ENCODE data around the gene SNAPC1. TPM values are rescaled to one million over a fixed set of nuclear protein-coding genes. Genes with fewer than 3 reads are reported as not detected.

The SNAPC1 gene
- total and polyA plus RNA-seq, 2 of the 13 experiments (the other 11 are each of a cell fraction or from before 2014, with no cell fraction given), result 2.6 to 8.5 TPM

DNA sequence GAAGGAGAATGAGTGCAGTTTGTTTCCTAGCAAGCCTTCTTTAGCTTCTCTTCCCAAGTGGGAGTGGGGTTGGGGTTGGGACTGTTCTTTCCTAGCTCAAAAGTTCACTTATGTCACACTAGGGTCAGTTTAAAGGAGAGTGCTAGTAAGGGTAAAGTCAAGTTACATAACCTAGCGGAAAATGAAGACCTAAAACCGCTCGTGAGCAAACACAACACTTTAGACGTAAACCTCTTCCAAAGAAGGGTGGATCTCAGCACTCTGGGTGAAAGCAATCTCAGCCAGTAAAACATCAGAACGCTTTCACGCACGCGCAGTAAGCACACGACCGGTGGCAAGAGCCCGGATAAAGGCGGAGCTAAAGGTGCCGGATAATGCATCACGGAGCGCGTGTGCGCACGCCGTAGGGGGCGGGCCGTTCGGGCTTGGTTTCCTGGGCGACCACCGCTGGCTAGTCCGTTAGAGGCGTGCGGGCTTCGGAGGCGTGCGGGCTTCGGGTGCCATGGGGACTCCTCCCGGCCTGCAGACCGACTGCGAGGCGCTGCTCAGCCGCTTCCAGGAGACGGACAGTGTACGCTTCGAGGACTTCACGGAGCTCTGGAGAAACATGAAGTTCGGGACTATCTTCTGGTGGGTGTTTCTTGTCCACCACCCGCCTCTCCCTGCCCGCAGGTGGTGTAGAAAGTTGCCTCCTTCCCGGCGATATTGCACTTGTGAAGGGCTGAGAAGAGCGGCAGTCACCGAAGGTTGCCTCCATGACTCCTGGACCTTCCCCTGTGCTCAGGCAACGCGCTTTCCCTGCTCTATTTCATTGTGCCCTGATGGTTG lies at the start of gene SNAPC1 (continued):
- TF ChIP-seq, protein P1, sequence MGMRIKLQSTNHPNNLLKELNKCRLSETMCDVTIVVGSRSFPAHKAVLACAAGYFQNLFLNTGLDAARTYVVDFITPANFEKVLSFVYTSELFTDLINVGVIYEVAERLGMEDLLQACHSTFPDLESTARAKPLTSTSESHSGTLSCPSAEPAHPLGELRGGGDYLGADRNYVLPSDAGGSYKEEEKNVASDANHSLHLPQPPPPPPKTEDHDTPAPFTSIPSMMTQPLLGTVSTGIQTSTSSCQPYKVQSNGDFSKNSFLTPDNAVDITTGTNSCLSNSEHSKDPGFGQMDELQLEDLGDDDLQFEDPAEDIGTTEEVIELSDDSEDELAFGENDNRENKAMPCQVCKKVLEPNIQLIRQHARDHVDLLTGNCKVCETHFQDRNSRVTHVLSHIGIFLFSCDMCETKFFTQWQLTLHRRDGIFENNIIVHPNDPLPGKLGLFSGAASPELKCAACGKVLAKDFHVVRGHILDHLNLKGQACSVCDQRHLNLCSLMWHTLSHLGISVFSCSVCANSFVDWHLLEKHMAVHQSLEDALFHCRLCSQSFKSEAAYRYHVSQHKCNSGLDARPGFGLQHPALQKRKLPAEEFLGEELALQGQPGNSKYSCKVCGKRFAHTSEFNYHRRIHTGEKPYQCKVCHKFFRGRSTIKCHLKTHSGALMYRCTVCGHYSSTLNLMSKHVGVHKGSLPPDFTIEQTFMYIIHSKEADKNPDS (CRISPR knock-in tag; IDR thresholded peaks at IDR 0.05), result no peak
- TF ChIP-seq HOXA3 (CRISPR knock-in tag; IDR thresholded peaks at IDR 0.05) (peak; percentile 36; the same call in 1 of the 2 replicates), NR2F6 (IDR thresholded peaks at IDR 0.05) (no peak), NR2F6 (CRISPR knock-in tag; IDR thresholded peaks at IDR 0.05) (peak; percentile 12; the same call in 1 of the 2 replicates), REPIN1 (CRISPR knock-in tag; IDR thresholded peaks at IDR 0.05; ENCODE audit: borderline replicate concordance, low read depth) (no peak), NR3C1 (CRISPR knock-in tag; IDR thresholded peaks at IDR 0.05) (no peak), ISX (CRISPR knock-in tag; conservative IDR thresholded peaks at IDR 0.05) (no peak), SATB2 (CRISPR knock-in tag; IDR thresholded peaks at IDR 0.05) (no peak), HDAC1 (CRISPR knock-in tag; IDR thresholded peaks at IDR 0.05) (peak; percentile 66; the same call in 1 of the 2 replicates), ZNF180 (CRISPR knock-in tag; IDR thresholded peaks at IDR 0.05; ENCODE audit: borderline replicate concordance, low read depth) (no peak), ZNF143 (CRISPR knock-in tag; IDR thresholded peaks at IDR 0.05) (no peak), AHR (CRISPR knock-in tag; IDR thresholded peaks at IDR 0.05) (no peak), PHB2 (IDR thresholded peaks at IDR 0.05; ENCODE audit: partially characterized antibody) (no peak), BRD4 (CRISPR knock-in tag; IDR thresholded peaks at IDR 0.05) (no peak), POGZ (CRISPR knock-in tag; IDR thresholded peaks at IDR 0.05) (peak; percentile 68; the same call in 1 of the 2 replicates), ZNF530 (CRISPR knock-in tag; IDR thresholded peaks at IDR 0.05; ENCODE audit: low read depth) (no peak), TCF7L2 (IDR thresholded peaks at IDR 0.05; ENCODE audit: low read depth, low read length) (no peak), ZNF263 (CRISPR knock-in tag; IDR thresholded peaks at IDR 0.05) (no peak), SOX6 (IDR thresholded peaks at IDR 0.05) (no peak), SOX6 (CRISPR knock-in tag; IDR thresholded peaks at IDR 0.05) (peak; percentile 45; the same call in 1 of the 2 replicates), KDM3A (CRISPR knock-in tag; IDR thresholded peaks at IDR 0.05; ENCODE audit: low read depth) (no peak)
- TF ChIP-seq, protein P2, sequence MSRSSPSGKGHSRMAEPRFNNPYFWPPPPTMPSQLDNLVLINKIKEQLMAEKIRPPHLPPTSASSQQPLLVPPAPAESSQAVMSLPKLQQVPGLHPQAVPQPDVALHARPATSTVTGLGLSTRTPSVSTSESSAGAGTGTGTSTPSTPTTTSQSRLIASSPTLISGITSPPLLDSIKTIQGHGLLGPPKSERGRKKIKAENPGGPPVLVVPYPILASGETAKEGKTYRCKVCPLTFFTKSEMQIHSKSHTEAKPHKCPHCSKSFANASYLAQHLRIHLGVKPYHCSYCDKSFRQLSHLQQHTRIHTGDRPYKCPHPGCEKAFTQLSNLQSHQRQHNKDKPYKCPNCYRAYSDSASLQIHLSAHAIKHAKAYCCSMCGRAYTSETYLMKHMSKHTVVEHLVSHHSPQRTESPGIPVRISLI (CRISPR knock-in tag; IDR thresholded peaks at IDR 0.05; ENCODE audit: borderline replicate concordance), result no peak
- TF ChIP-seq, protein P3, sequence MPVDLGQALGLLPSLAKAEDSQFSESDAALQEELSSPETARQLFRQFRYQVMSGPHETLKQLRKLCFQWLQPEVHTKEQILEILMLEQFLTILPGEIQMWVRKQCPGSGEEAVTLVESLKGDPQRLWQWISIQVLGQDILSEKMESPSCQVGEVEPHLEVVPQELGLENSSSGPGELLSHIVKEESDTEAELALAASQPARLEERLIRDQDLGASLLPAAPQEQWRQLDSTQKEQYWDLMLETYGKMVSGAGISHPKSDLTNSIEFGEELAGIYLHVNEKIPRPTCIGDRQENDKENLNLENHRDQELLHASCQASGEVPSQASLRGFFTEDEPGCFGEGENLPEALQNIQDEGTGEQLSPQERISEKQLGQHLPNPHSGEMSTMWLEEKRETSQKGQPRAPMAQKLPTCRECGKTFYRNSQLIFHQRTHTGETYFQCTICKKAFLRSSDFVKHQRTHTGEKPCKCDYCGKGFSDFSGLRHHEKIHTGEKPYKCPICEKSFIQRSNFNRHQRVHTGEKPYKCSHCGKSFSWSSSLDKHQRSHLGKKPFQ (CRISPR knock-in tag; IDR thresholded peaks at IDR 0.05; ENCODE audit: insufficient replicate concordance), result no peak
- TF ChIP-seq, protein P4, sequence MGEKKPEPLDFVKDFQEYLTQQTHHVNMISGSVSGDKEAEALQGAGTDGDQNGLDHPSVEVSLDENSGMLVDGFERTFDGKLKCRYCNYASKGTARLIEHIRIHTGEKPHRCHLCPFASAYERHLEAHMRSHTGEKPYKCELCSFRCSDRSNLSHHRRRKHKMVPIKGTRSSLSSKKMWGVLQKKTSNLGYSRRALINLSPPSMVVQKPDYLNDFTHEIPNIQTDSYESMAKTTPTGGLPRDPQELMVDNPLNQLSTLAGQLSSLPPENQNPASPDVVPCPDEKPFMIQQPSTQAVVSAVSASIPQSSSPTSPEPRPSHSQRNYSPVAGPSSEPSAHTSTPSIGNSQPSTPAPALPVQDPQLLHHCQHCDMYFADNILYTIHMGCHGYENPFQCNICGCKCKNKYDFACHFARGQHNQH (CRISPR knock-in tag; IDR thresholded peaks at IDR 0.05), result peak; percentile 34; the same call in 1 of the 2 replicates
- TF ChIP-seq, protein P5, sequence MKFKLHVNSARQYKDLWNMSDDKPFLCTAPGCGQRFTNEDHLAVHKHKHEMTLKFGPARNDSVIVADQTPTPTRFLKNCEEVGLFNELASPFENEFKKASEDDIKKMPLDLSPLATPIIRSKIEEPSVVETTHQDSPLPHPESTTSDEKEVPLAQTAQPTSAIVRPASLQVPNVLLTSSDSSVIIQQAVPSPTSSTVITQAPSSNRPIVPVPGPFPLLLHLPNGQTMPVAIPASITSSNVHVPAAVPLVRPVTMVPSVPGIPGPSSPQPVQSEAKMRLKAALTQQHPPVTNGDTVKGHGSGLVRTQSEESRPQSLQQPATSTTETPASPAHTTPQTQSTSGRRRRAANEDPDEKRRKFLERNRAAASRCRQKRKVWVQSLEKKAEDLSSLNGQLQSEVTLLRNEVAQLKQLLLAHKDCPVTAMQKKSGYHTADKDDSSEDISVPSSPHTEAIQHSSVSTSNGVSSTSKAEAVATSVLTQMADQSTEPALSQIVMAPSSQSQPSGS (CRISPR knock-in tag; IDR thresholded peaks at IDR 0.05), result no peak
